GM12801 (cell line): ENCODE data around the gene TMPRSS6.

ENCODE experiments used
- TF ChIP-seq, protein P1 (sequence below): IDR thresholded peaks from one replicate; pipeline ENCODE4 v1.5.1; 2011; ENCODE audit warnings: control low read depth; ENCODE audit not compliant: insufficient read length; ENCODE audit errors: extremely low read depth

Gene TMPRSS6

DNA sequence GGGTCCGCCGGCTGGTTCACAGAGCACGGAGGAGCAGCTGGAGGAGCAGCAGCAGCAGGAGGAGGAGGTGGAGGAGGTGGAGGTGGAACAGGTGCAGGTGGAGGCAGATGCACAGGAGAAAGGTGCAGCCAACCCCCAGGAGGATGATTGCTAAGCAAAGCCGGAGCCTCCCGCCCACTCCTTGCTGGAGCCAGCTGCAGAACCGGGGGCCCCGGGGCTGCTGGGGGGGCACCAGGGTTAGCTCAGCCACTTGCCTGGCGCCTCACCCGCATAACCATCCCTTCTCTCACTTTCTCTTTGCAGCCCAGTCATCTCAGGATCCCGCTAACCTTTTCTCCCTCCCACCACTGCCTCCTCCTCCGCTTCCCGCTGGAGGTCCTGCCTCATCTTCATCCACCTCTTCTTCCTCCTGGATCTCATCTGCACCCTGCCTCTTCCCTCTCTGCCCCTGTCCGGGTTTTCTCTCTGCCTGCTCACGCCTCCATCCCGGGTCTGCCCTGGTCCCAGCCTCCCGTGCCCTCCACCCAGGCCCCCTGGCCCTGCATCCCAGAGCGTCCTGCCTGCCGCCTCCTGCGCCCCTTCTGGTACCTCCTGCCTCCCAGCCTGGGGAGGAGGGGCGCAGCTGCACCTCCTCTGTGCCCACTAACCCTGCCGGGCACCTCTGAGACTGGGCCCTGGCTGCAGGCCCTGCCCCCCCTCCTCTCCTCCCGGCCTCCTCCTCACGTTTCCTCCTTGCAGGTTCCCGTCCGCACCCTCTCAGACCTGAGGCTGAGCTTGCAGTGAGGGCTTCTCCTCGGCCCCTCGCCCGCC, 48.5 kb downstream of the TMPRSS6 start:
- TF ChIP-seq, protein P1, sequence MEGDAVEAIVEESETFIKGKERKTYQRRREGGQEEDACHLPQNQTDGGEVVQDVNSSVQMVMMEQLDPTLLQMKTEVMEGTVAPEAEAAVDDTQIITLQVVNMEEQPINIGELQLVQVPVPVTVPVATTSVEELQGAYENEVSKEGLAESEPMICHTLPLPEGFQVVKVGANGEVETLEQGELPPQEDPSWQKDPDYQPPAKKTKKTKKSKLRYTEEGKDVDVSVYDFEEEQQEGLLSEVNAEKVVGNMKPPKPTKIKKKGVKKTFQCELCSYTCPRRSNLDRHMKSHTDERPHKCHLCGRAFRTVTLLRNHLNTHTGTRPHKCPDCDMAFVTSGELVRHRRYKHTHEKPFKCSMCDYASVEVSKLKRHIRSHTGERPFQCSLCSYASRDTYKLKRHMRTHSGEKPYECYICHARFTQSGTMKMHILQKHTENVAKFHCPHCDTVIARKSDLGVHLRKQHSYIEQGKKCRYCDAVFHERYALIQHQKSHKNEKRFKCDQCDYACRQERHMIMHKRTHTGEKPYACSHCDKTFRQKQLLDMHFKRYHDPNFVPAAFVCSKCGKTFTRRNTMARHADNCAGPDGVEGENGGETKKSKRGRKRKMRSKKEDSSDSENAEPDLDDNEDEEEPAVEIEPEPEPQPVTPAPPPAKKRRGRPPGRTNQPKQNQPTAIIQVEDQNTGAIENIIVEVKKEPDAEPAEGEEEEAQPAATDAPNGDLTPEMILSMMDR, result no peak

DNA sequence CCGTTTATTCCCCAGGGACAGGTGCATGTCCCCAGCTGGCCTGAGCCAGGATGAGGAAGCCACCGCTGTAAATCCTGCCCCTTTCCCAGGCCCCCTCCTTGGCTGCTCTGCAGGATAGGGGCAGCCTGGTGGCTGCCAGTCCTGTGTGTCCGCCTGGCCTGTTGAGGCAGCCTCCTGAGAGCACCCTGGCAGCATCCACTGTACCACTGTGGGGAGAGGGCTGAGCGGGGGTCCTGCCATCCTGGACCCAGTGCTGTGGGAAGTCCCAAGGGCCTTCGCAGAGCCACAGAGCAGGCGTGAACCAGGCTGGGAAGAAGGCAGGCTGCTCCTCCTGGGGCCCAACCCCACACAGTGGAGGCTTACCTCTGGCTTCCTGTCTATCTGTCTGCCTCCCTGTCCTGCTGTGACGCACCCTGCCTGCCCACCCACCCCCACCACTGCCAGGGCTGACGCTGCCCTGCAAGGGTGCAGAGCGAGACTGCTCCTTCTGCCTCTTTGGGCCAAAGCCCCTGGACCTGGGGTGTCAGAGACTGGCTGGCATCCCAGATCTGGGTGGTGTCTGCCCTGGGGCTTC, 49.5 kb downstream of the TMPRSS6 start:
- TF ChIP-seq, protein P1, result no peak

DNA sequence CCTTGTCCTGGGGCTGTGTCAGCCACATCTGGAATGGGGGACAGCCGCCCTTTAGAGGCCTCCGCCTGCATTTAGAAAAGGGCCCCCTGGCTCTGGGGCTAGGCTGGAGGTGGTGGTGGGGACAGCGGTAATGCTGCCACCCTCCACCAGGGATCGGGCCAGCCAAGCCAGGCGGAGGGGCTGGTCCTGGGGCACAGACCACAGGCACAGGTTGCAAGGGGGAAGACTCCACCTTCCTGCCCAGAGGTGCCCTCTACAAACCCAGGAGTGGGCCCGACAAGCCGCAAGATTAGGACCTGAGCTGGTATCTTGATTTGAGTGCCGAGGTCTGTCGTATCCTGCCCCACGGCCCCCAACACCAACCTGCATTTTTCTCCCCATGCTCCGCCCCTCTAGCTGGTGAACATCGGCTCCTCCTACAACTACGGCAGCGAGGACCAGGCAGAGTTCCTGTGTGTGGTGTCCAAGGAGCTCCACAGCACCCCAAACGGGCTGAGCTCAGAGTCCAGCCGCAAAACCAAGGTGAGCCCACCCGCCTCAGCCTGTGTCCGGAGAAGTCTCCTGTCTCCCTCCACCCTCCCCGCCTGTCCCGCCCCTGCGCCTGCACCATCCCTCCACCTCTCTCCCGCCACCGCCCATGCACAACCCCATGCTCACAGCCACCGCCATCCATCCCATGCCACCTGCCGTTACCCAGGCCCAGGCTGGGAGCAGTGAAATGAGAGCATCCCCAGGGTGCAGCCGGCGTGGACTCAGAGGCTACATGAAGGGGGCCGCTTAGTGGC, 50.4 kb downstream of the TMPRSS6 start:
- TF ChIP-seq, protein P1, result no peak

DNA sequence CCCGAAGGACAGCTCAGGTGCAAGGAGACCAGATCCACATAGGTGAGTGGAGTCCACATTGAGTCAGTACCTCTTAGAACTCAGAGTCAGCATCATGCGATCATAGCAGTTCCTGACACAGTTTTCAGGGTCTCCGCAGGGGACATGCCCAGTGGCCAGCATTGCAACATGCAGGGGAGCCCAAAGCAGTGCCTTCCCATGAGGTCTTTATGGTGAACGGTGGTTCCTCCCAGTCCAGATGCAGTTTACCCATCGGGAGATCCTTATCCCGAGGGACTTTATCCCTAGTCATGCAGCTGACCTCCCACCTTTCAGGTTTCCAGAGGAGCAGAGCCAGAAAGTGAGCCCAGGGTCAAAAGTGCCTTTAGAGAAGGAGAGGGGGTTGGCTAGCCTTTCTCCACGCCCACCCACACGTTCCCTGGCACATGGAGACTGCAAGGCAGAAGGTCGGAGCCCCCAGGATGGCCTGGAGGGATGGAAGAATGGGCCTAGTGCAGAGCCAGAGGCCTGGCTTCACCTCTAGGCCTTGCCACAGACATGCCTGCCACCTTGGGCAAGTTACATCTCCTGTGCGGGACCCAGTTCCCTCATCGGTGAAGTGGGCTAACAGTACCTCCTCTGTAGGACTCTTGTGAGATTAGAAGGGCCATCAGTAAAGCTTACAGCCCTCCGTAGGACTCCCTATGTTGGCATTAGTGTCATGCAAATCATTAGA, 51.6 kb downstream of the TMPRSS6 start:
- TF ChIP-seq, protein P1, result no peak

DNA sequence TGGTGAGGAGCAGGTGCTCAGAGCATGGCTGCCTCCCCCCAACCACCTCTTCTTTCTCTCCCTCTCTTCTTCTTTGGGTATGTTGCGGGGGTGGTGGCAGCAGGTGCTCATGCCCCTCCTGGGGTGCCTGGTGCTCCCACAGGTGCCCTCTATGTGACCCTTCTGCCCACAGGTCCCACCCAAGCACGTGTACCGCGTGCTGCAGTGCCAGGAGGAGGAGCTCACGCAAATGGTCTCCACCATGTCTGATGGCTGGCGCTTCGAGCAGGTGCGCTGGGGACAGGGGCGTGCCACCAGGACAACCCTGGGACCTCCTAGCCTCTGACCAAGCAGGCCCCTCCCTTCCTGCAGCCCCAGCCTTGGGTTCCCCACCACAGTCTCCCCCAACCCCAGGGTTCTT, 52.3 kb downstream of the TMPRSS6 start:
- TF ChIP-seq, protein P1, result no peak

DNA sequence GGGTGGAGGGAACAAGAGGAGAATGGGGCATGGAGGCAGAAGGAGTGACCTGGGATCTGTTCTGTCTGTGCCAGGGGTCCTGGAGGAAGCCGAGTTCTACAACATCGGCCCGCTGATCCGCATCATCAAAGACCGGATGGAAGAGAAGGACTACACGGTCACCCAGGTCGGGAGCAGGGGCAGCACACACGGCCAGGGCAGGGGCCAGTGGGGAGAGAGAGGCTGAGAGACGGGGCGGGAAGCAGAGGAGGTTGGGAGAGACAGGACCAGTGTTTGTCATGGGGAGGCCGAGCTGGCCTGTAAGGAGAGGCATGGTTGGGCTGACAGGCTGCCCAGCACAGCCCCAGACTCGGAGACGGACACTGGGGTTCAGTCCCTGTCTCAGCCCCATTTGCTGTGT, 53.3 kb downstream of the TMPRSS6 start:
- TF ChIP-seq, protein P1, result no peak
